Measurements from ENCODE around the gene FBXO31.

DNA sequence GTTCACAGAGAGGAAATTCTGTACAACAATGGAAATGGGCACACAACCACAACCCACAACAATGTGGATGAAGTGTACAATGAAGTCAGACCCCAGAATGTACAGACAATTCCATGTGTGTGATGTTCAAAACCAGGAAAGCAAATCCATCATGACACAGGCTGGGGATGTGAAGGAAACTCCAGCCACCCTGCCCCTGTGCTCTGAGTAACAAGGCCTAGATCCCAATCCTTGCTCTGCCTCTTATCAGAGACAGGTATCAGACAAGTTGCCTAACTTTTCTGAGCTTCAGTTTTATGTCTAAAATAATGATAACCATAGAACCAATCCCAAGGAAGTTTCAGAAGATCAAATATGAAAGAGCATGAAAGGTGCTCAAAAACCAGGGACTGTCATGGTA lies 64.6 kb downstream of the FBXO31 start:
- TF ChIP-seq POLR2AphosphoS5 (IDR thresholded peaks at IDR 0.05; ENCODE audit: low read depth): no peak
- TF ChIP-seq, protein P1, sequence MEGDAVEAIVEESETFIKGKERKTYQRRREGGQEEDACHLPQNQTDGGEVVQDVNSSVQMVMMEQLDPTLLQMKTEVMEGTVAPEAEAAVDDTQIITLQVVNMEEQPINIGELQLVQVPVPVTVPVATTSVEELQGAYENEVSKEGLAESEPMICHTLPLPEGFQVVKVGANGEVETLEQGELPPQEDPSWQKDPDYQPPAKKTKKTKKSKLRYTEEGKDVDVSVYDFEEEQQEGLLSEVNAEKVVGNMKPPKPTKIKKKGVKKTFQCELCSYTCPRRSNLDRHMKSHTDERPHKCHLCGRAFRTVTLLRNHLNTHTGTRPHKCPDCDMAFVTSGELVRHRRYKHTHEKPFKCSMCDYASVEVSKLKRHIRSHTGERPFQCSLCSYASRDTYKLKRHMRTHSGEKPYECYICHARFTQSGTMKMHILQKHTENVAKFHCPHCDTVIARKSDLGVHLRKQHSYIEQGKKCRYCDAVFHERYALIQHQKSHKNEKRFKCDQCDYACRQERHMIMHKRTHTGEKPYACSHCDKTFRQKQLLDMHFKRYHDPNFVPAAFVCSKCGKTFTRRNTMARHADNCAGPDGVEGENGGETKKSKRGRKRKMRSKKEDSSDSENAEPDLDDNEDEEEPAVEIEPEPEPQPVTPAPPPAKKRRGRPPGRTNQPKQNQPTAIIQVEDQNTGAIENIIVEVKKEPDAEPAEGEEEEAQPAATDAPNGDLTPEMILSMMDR (IDR thresholded peaks at IDR 0.05; ENCODE audit: insufficient read depth, low read length): no peak
- no peak for TF ChIP-seq SPI1 (IDR thresholded peaks at IDR 0.05; ENCODE audit: borderline replicate concordance, low read depth)
- no peak for TF ChIP-seq GABPA (IDR thresholded peaks at IDR 0.05; ENCODE audit: low read depth)
